Left ventricle myocardium inferior (tissue), 1 donor: ENCODE measurements around the gene CASTOR1. TPM values are rescaled to one million over a fixed set of nuclear protein-coding genes. Genes with fewer than 3 reads are reported as not detected.
A peak's percentile ranks its signal among the peaks of the same experiment; 100 is the strongest.

ENCODE experiments used
- DNase-seq: peaks from one replicate; pipeline ENCODE4 v3.0.0-alpha.2; 2020
- H3K27ac ChIP-seq: fragments of 200-600 bp; replicated peaks from 2 replicates; pipeline ENCODE4 v1.8.0; 2021
- H3K27me3 ChIP-seq: fragments of 200-600 bp; 2 replicates; pipeline ENCODE4 v1.8.0; 2021; ENCODE audit warnings: low read depth
- H3K36me3 ChIP-seq: fragments of 200-600 bp; 2 replicates; pipeline ENCODE4 v1.8.0; 2021
- H3K4me1 ChIP-seq: fragments of 200-600 bp; 2 replicates; pipeline ENCODE4 v1.8.0; 2021
- H3K4me3 ChIP-seq: fragments of 200-600 bp; 2 replicates; pipeline ENCODE4 v1.8.0; 2021; ENCODE audit warnings: mild to moderate bottlenecking, moderate library complexity
- H3K9me3 ChIP-seq: fragments of 200-600 bp; replicated peaks from 2 replicates; pipeline ENCODE4 v1.8.0; 2021
- CTCF ChIP-seq: fragments of 200-600 bp; IDR thresholded peaks from 2 replicates; pipeline ENCODE4 v1.8.0; 2021; ENCODE audit warnings: antibody characterized with exemption, mild to moderate bottlenecking, borderline replicate concordance
- intact Hi-C: fragments of 100-400 bp; cut with micrococcal nuclease; formaldehyde crosslinking; loops from one replicate; pipeline ENCODE4 v1.11.0; 2022
- total RNA-seq: library from RNA; stranded (reverse); fragmentation: NEBNext Ultra II Directional; extraction: Animal tissue kit (Norgen Biotek cat#: 25700); gene quantifications from one replicate; pipeline ENCODE4 v1.2.1, GENCODE V29; 2021
- donor health status: DM: no; HTN: yes; CAD: no; lungs with severe emphysema.

Gene CASTOR1
- total RNA-seq, 1 donor from 2014 or later: 6.5 TPM

GRCh38 chr22:30266445-30267381, 22.6 kb downstream of the CASTOR1 start, which contains the start of gene OSM:
Gene OSM (minus strand): TSS chr22:30266851. CDS start chr22:30266799, 52 bp downstream.
- no peaks in the 10 kb centered on the region for H3K9me3 ChIP-seq
- TF ChIP-seq CTCF: no peak
- peak within 1 kb of the TSS; percentile 57 for H3K27ac ChIP-seq
- H3K4me1 ChIP-seq: peaks cover 6% of the 10 kb centered on the region
- DNase-seq: peak; percentile 66
- no peaks in the 10 kb centered on the region for H3K36me3 ChIP-seq
- intact Hi-C loops: no loop called here
- peaks cover 43% of the 10 kb centered on the region for H3K27me3 ChIP-seq
- peak within 1 kb of the TSS; percentile 44 for H3K4me3 ChIP-seq

- intact Hi-C loops: no loop called here
- Histone ChIP-seq H3K9me3 (no peaks in the 10 kb centered on the region), H3K4me1 (peaks cover 6% of the 10 kb centered on the region), H3K4me3 (peak overlapping the region; percentile 44), H3K27ac (peak overlapping the region; percentile 57), H3K27me3 (peaks cover 50% of the 10 kb centered on the region), H3K36me3 (no peaks in the 10 kb centered on the region)
- no peak for TF ChIP-seq CTCF
- DNase-seq: peak; percentile 65
Measured at GRCh38 chr22:30265823-30266444, 23.4 kb downstream of the CASTOR1 start.

GRCh38 chr22:30265131-30265720, 24.1 kb downstream of the CASTOR1 start:
- H3K9me3 ChIP-seq: no peaks in the 10 kb centered on the region
- no peaks in the 10 kb centered on the region for H3K36me3 ChIP-seq
- H3K4me3 ChIP-seq: no peak overlapping the region
- peaks cover 54% of the 10 kb centered on the region for H3K27me3 ChIP-seq
- no peak for TF ChIP-seq CTCF
- no peak overlapping the region for H3K27ac ChIP-seq
- peaks cover 6% of the 10 kb centered on the region for H3K4me1 ChIP-seq
- intact Hi-C loops: no loop called here
- DNase-seq: no peak

- H3K27me3 ChIP-seq: peaks cover 64% of the 10 kb centered on the region
- H3K9me3 ChIP-seq: no peaks in the 10 kb centered on the region
- TF ChIP-seq CTCF: no peak
- peaks cover 6% of the 10 kb centered on the region for H3K4me1 ChIP-seq
- no peak overlapping the region for H3K27ac ChIP-seq
- intact Hi-C loops: loop anchor here (5.0 kb wide), 1 partner anchor 118 kb away; no protein-coding TSS in a partner anchor
- H3K36me3 ChIP-seq: no peaks in the 10 kb centered on the region
- no peak for DNase-seq
- H3K4me3 ChIP-seq: no peak overlapping the region
Measured at GRCh38 chr22:30263883-30264282, 25.4 kb downstream of the CASTOR1 start.

GRCh38 chr22:30262917-30263741, 26.2 kb downstream of the CASTOR1 start:
- H3K9me3 ChIP-seq: no peaks in the 10 kb centered on the region
- no peak overlapping the region for H3K27ac ChIP-seq
- peaks cover 6% of the 10 kb centered on the region for H3K4me1 ChIP-seq
- H3K27me3 ChIP-seq: peaks cover 64% of the 10 kb centered on the region
- H3K36me3 ChIP-seq: no peaks in the 10 kb centered on the region
- H3K4me3 ChIP-seq: peak overlapping the region; percentile 32
- TF ChIP-seq CTCF: peak; percentile 99
- peak; percentile 75 for DNase-seq
- intact Hi-C loops: loop anchor here (5.0 kb wide), 1 partner anchor 119 kb away; no protein-coding TSS in a partner anchor
